GM10266 (cell line): Measurements from ENCODE around the gene HBE1.
A peak's percentile ranks its signal among the peaks of the same experiment; 100 is the strongest.

Source experiments
- DNase-seq: peaks from one replicate; pipeline ENCODE4 v3.0.0; 2012; ENCODE audit errors: extremely low spot score
- TF ChIP-seq, protein P1 (sequence below): IDR thresholded peaks from 2 replicates; pipeline ENCODE4 v1.5.1; 2012; ENCODE audit warnings: mild to moderate bottlenecking, low read depth; ENCODE audit not compliant: control insufficient read depth, insufficient read depth; ENCODE audit errors: missing control alignments

The HBE1 gene

GRCh38 chr11:5237420-5237819, 32.3 kb downstream of the HBE1 start:
- TF ChIP-seq, protein P1, sequence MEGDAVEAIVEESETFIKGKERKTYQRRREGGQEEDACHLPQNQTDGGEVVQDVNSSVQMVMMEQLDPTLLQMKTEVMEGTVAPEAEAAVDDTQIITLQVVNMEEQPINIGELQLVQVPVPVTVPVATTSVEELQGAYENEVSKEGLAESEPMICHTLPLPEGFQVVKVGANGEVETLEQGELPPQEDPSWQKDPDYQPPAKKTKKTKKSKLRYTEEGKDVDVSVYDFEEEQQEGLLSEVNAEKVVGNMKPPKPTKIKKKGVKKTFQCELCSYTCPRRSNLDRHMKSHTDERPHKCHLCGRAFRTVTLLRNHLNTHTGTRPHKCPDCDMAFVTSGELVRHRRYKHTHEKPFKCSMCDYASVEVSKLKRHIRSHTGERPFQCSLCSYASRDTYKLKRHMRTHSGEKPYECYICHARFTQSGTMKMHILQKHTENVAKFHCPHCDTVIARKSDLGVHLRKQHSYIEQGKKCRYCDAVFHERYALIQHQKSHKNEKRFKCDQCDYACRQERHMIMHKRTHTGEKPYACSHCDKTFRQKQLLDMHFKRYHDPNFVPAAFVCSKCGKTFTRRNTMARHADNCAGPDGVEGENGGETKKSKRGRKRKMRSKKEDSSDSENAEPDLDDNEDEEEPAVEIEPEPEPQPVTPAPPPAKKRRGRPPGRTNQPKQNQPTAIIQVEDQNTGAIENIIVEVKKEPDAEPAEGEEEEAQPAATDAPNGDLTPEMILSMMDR: no peak
- DNase-seq: no peak

DNA sequence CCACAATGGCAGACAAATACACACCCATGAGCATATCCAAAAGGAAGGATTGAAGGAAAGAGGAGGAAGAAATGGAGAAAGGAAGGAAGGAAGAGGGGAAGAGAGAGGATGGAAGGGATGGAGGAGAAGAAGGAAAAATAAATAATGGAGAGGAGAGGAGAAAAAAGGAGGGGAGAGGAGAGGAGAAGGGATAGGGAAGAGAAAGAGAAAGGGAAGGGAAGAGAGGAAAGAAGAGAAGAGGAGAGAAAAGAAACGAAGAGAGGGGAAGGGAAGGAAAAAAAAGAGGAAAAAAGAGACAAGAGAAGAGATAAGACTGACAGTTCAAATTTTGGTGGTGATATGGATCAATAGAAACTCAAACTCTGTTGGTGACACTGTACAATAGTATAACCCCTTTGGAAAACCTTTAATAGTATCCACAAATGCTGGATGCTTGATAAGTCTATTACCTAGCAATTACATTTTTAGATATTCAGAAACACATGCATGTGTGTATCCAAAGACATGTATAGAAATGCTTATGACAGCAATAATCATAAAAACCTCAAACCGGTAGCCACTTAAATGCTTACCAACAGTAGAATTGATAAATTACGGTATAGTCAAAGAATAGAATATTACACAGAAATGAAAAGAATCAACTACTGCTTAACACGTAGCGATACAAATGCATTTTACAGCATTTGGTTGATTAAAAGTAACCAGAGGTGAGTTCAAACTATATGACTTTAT, 34.2 kb downstream of the HBE1 start:
- no peak for DNase-seq
- TF ChIP-seq, protein P1: no peak

DNA sequence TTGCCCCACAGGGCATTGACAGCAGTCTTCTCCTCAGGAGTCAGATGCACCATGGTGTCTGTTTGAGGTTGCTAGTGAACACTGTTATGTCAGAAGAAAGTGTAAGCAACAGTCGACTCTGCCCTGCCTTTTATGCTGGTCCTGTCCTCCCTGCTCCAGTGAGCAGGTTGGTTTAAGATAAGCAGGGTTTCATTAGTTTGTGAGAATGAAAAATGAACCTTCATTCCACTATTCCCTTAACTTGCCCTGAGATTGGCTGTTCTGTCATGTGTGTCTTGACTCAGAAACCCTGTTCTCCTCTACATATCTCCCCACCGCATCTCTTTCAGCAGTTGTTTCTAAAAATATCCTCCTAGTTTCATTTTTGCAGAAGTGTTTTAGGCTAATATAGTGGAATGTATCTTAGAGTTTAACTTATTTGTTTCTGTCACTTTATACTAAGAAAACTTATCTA, 35.3 kb downstream of the HBE1 start, which contains the start of gene HBD:
Gene HBD, minus strand, starts transcription at position 103 of the 454 bp plus-strand sequence. Its CDS starts 50 bp downstream, at position 53.
- peak; percentile 4 for DNase-seq
- TF ChIP-seq, protein P1: no peak

DNA sequence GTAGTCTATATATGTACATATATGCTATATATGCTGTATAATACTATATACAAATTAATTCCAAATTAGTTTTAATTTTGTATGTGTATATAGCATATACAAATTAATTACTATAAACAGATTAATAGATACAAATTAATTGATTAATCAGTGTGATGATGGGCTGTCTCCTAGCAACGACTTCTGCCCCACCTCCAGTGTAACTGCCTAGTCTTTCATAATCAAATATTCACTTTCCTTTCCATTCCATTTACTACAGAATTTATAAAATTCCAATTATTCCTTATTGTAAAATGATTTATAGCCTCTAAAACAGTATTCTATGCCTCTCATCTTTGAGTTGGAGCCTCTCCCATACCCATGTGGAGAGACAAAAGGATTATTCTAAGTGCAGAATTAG, 36.4 kb downstream of the HBE1 start:
- TF ChIP-seq, protein P1: no peak
- DNase-seq: no peak

GRCh38 chr11:5232821-5233220, 36.9 kb downstream of the HBE1 start:
- DNase-seq: no peak
- TF ChIP-seq, protein P1: no peak

- TF ChIP-seq, protein P1: no peak
- DNase-seq: no peak
Measured at GRCh38 chr11:5232176-5232575, 37.6 kb downstream of the HBE1 start.

GRCh38 chr11:5231111-5231510, 38.6 kb downstream of the HBE1 start:
- no peak for DNase-seq

More at GRCh38 chr11:5231111-5231510, 38.6 kb downstream of the HBE1 start:
- TF ChIP-seq, protein P1: no peak
